ENCODE results near the gene NPPC. TPM values are rescaled to one million over a fixed set of nuclear protein-coding genes. Genes with fewer than 3 reads are reported as not detected.

NPPC gene
- polyA plus RNA-seq, 1 of the 3 experiments (the other 2 are of a cell fraction): not detected

- TF ChIP-seq YY1 (IDR thresholded peaks at IDR 0.05; ENCODE audit: low read depth) (no peak), RCOR1 (IDR thresholded peaks at IDR 0.05; ENCODE audit: low read length) (no peak), CHD2 (IDR thresholded peaks at IDR 0.05; ENCODE audit: low read length, partially characterized antibody) (no peak), FOSL2 (IDR thresholded peaks at IDR 0.05; ENCODE audit: borderline replicate concordance, low read depth) (no peak), EP300 (IDR thresholded peaks at IDR 0.05; ENCODE audit: borderline replicate concordance in 1 of 2, low read depth in 1 of 2, low read length in 1 of 2) (no peak)
- TF ChIP-seq, protein P1, sequence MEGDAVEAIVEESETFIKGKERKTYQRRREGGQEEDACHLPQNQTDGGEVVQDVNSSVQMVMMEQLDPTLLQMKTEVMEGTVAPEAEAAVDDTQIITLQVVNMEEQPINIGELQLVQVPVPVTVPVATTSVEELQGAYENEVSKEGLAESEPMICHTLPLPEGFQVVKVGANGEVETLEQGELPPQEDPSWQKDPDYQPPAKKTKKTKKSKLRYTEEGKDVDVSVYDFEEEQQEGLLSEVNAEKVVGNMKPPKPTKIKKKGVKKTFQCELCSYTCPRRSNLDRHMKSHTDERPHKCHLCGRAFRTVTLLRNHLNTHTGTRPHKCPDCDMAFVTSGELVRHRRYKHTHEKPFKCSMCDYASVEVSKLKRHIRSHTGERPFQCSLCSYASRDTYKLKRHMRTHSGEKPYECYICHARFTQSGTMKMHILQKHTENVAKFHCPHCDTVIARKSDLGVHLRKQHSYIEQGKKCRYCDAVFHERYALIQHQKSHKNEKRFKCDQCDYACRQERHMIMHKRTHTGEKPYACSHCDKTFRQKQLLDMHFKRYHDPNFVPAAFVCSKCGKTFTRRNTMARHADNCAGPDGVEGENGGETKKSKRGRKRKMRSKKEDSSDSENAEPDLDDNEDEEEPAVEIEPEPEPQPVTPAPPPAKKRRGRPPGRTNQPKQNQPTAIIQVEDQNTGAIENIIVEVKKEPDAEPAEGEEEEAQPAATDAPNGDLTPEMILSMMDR (IDR thresholded peaks at IDR 0.05): no peak
- TF ChIP-seq, protein P2, sequence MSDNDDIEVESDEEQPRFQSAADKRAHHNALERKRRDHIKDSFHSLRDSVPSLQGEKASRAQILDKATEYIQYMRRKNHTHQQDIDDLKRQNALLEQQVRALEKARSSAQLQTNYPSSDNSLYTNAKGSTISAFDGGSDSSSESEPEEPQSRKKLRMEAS (IDR thresholded peaks at IDR 0.05; ENCODE audit: low read depth): no peak
Measured at GRCh38 chr2:231902598-231902997, 23.6 kb downstream of the NPPC start (continued).

DNA sequence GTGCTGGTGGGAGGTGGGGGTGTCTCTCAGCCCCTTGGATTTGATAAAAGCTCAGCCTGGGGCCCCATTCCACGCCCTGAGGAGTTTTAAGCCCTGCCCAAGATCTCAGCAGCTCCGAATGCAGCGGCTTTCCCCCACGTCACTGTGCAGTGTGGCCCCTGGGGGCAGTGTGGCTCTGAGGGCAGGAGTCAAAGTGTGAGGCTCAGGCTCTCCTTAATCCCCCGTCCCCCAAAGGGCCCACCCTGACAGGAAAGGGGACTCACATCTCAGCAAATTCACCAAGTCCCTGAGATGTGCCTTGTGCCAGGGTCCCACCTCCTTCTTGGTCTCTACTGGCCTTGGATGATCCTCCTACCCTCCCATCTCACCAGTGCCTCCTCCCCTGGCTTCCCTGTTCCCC is 25.2 kb downstream of the NPPC start:
- no peak overlapping the region for H3K4me2 ChIP-seq
- TF ChIP-seq PBX3 (IDR thresholded peaks at IDR 0.05) (no peak), TEAD4 (IDR thresholded peaks at IDR 0.05; ENCODE audit: borderline replicate concordance, insufficient read depth) (no peak)
- CTCF ChIA-PET: interaction anchor here (0.7 to 4.6 kb wide), 33 partner anchors 8 to 627 kb away, joined by 3 to 33 read pairs (median 4); no protein-coding TSS in a partner anchor
- no peaks in the 10 kb centered on the region for H3K9me2 ChIP-seq
- no peak overlapping the region for H3K9ac ChIP-seq
- H2AFZ ChIP-seq (ENCODE audit: low read depth): no peak overlapping the region
- H3K27me3 ChIP-seq (ENCODE audit: insufficient read depth): no peaks in the 10 kb centered on the region; the same call in 1 of the 2 replicates
- no peaks in the 10 kb centered on the region for H3K36me3 ChIP-seq (replicated peaks in 1 of 2; ENCODE audit: control insufficient read depth in 1 of 2, insufficient read depth in 2 of 2, low read length in 1 of 2)
- 78% methylated on average over 5 of the region's 5 CpGs for WGBS (ENCODE audit: low lambda C conversion rate)
- no peaks in the 10 kb centered on the region for H3K79me2 ChIP-seq (ENCODE audit: insufficient read depth)
- DNase-seq: no peak
- no peak overlapping the region for H3K27ac ChIP-seq (ENCODE audit: low read depth in 2 of 2, low read length in 1 of 2)
- POLR2A ChIA-PET: interaction anchor here (0.6 kb wide), 1 partner anchor 427 kb away, joined by 3 read pairs; no protein-coding TSS in a partner anchor
- H4K20me1 ChIP-seq (ENCODE audit: insufficient read depth): no peaks in the 10 kb centered on the region
- no peaks in the 10 kb centered on the region for H3K4me1 ChIP-seq (ENCODE audit: control insufficient read depth in 1 of 2, insufficient read depth in 2 of 2, low read depth in 1 of 2, low read length in 1 of 2)
- no peaks in the 10 kb centered on the region for H3F3A ChIP-seq (replicated peaks; ENCODE audit: insufficient read depth)
- H3K4me3 ChIP-seq (ENCODE audit: low read depth in 2 of 2, low read length in 1 of 2): no peak overlapping the region
- no peaks in the 10 kb centered on the region for H3K9me3 ChIP-seq

DNA sequence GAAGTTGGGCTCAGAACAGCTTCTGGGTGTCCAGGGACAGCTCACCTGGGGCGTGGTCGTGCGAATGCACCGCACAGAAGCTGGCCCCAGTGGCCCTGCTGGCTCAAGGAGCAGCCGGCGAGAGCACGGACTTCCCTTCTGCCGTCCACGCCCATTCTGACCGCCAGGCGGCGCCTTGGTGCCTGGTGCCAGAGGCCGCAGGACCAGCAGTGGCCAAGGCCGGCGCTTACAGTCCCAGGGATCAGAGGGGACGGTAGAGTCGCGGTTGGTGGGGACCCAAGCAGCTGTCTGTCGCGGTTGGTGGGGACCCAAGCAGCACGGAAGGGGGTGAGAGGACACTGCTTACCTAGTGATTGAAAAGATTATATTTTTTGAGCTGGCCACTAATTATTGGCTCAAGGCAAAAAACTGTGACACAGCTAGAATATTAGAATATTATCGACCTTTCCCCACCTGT is 25.7 kb downstream of the NPPC start:
- Histone ChIP-seq H3K4me2 (no peak overlapping the region), H3K27me3 (ENCODE audit: insufficient read depth) (no peaks in the 10 kb centered on the region; the same call in 1 of the 2 replicates), H3K9ac (no peak overlapping the region), H2AFZ (ENCODE audit: low read depth) (no peak overlapping the region), H3K4me1 (ENCODE audit: control insufficient read depth in 1 of 2, insufficient read depth in 2 of 2, low read depth in 1 of 2, low read length in 1 of 2) (no peaks in the 10 kb centered on the region), H3K79me2 (ENCODE audit: insufficient read depth) (no peaks in the 10 kb centered on the region), H3K9me2 (no peaks in the 10 kb centered on the region), H3K4me3 (ENCODE audit: low read depth in 2 of 2, low read length in 1 of 2) (peak overlapping the region in 1 of 2 experiments; percentile 52; a peak in 1 of 4 replicates), H3K36me3 (replicated peaks in 1 of 2; ENCODE audit: control insufficient read depth in 1 of 2, insufficient read depth in 2 of 2, low read length in 1 of 2) (no peaks in the 10 kb centered on the region), H4K20me1 (ENCODE audit: insufficient read depth) (no peaks in the 10 kb centered on the region), H3K9me3 (no peaks in the 10 kb centered on the region), H3F3A (replicated peaks; ENCODE audit: insufficient read depth) (no peaks in the 10 kb centered on the region), H3K27ac (ENCODE audit: low read depth in 2 of 2, low read length in 1 of 2) (no peak overlapping the region)
- DNase-seq: peak; percentile 79
- ChIA-PET POLR2A (no interaction called here), CTCF (interaction anchor here (0.6 to 4.6 kb wide), 36 partner anchors 7 to 633 kb away, joined by 3 to 33 read pairs (median 4); no protein-coding TSS in a partner anchor)
- TF ChIP-seq, protein P1 (IDR thresholded peaks at IDR 0.05): peak; percentile 74
- TF ChIP-seq RAD21 (IDR thresholded peaks at IDR 0.05; ENCODE audit: low read length) (peak; percentile 50), SMC3 (IDR thresholded peaks at IDR 0.05; ENCODE audit: low read depth, low read length) (peak; percentile 62), PBX3 (IDR thresholded peaks at IDR 0.05) (no peak)
- 26% methylated on average over 17 of the region's 22 CpGs for WGBS (ENCODE audit: low lambda C conversion rate)
